GM19455 (cell line): ENCODE results near the gene CRTC1.

Experiments used
- ATAC-seq: cut with Tn5 transposase; IDR thresholded peaks from one replicate; pipeline ENCODE4 v1.9.1; 2021; ENCODE audit not compliant: unreplicated experiment

The CRTC1 gene

GRCh38 chr19:18743784-18744418, 60.4 kb downstream of the CRTC1 start:
- ATAC-seq = no peak

- ATAC-seq = no peak
Measured at GRCh38 chr19:18745012-18745735, 61.7 kb downstream of the CRTC1 start.

- no peak for ATAC-seq
Measured at GRCh38 chr19:18745931-18746330, 62.5 kb downstream of the CRTC1 start.

GRCh38 chr19:18746401-18747325, 63.2 kb downstream of the CRTC1 start:
- no peak for ATAC-seq

GRCh38 chr19:18749362-18750231, 66.1 kb downstream of the CRTC1 start:
- ATAC-seq = no peak

- ATAC-seq = no peak
Measured at GRCh38 chr19:18750295-18750970, 67.0 kb downstream of the CRTC1 start.

- ATAC-seq = no peak
Measured at GRCh38 chr19:18751571-18751970, 68.1 kb downstream of the CRTC1 start.

- no peak for ATAC-seq
Measured at GRCh38 chr19:18754501-18754900, 71.0 kb downstream of the CRTC1 start.

- no peak for ATAC-seq
Measured at GRCh38 chr19:18756896-18757295, 73.4 kb downstream of the CRTC1 start.

- ATAC-seq = no peak
Measured at GRCh38 chr19:18759304-18759994, 76.0 kb downstream of the CRTC1 start.

GRCh38 chr19:18759995-18760426, 76.5 kb downstream of the CRTC1 start:
- ATAC-seq = no peak

- no peak for ATAC-seq
Measured at GRCh38 chr19:18760440-18761383, 77.2 kb downstream of the CRTC1 start.

- no peak for ATAC-seq
Measured at GRCh38 chr19:18761531-18762110, 78.1 kb downstream of the CRTC1 start.

- no peak for ATAC-seq
Measured at GRCh38 chr19:18762125-18763023, 78.9 kb downstream of the CRTC1 start.

- no peak for ATAC-seq
Measured at GRCh38 chr19:18763674-18764590, 80.5 kb downstream of the CRTC1 start.

- ATAC-seq = no peak
Measured at GRCh38 chr19:18764591-18765051, 81.1 kb downstream of the CRTC1 start.
